NCI-H1092 (cell line): ENCODE measurements around the gene WDR27.
"Not testable (repeated sequence)": the region's sequence is repeated elsewhere in the genome, so short reads cannot be mapped to it uniquely, and the experiment has no call there.

Experiments used
- DNase-seq: peaks from one replicate; lab custom pipeline; 2025; lab: John Stamatoyannopoulos, UW

WDR27 gene

GRCh38 chr6:169660751-169661390 lies 41.0 kb downstream of the WDR27 start:
- DNase-seq: no peak

- DNase-seq: no peak
These were observed 41.8 kb downstream of the WDR27 start for GRCh38 chr6:169659820-169660610.

- DNase-seq: no peak
These were observed 44.6 kb downstream of the WDR27 start for GRCh38 chr6:169657284-169657610.

- DNase-seq: no peak
These were observed 45.1 kb downstream of the WDR27 start for GRCh38 chr6:169656546-169657283.

- DNase-seq: peak; percentile 63
These were observed 47.0 kb downstream of the WDR27 start for GRCh38 chr6:169654598-169655391.

DNA sequence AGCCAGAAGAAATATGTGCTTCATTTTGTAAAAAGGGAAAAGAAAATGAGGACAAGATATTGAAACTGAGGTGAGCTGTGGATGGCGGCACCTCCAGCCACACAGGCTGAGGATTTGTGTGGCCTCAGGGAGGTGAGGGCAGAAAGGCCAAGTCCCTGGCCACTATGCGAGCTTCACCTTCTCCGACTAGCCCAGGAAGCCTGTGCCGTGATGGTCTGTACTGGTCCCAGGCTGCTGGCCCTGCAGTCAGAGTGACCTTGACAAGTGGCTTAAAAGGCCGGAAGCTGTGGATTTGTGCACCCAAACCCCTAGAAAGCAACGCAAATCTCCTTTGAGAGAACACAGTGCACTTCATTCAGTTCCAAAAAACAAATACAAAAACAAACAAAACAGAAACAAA lies 48.1 kb downstream of the WDR27 start:
- DNase-seq: no peak

GRCh38 chr6:169652896-169653295 lies 48.9 kb downstream of the WDR27 start:
- no peak for DNase-seq

DNA sequence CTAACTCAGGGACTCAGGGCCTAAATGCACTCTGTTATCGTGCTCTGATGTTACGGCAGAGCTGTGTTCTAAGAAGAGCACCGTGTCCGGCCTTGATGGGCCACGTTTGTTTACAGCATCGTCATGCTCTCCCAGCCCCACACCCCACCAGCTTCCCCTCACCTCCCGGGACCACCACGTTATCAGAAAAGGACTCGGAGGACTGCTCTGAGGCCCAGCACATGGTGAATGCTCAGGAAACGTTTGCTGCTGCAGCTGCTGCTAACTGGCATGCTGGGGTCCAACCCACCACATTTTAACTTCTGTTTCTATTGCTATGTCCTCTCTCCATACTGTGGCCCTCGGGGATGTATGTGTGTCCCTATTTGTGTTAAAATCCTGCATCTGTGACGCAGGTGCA lies 50.3 kb downstream of the WDR27 start:
- DNase-seq: no peak

DNA sequence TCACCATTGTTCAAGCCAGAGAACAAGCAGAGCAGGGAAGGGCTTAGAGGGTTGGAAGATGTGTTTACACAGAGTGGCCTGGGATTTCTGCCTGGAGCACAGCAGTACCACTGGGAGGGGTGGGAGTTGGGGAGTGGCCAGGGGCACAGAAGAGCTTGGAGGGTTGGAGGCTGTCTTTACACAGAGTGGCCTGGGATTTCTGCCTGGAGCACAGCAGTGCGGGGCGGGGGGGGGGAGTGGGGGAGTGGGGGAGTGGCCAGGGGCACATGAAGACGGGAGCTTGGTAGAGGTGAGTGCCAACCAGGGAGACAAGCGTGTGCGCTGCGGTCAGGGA lies 50.9 kb downstream of the WDR27 start:
- no peak for DNase-seq

- DNase-seq: no peak
These were observed 51.4 kb downstream of the WDR27 start for GRCh38 chr6:169650241-169650958.

- no peak for DNase-seq
These were observed 53.2 kb downstream of the WDR27 start for GRCh38 chr6:169648617-169649016.

GRCh38 chr6:169648092-169648491 lies 53.7 kb downstream of the WDR27 start:
- no peak for DNase-seq

DNA sequence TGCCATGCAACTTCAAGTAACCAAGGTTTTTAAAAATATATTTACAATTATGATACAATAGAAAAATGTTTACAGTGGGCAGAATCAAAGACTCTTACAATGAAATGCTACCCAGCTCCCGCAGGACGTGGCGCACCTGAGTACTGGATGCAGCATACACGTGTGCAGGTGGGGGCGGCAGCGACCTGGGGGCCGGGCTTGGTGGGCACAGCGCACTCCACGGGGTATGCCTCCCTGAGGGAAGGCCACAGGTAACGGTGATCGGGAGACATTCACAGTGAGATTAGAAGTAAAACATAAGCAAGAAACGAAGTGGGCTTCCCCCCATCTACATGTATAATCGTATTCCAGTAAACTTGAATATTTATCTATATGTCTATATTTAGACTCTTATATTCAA lies 54.2 kb downstream of the WDR27 start:
- DNase-seq: no peak

GRCh38 chr6:169646906-169647567 lies 54.8 kb downstream of the WDR27 start:
- DNase-seq: no peak

DNA sequence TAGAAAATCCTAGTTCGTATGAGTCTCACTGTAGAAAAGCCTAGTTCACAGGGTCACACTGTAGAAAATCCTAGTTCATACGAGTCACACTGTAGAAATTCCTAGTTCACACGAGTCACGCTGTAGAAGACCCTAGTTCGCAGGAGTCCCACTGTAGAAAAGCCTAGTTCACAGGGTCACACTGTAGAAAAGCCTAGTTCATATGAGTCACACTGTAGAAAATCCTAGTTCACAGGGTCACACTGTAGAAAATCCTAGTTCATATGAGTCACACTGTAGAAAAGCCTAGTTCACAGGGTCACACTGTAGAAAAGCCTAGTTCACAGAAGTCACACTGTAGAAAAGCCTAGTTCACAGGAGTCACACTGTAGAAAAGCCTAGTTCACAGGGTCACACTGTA lies 56.4 kb downstream of the WDR27 start:
- not testable (repeated sequence) for DNase-seq

GRCh38 chr6:169643521-169643920 lies 58.3 kb downstream of the WDR27 start:
- no peak for DNase-seq

GRCh38 chr6:169642455-169642854 lies 59.4 kb downstream of the WDR27 start:
- no peak for DNase-seq

DNA sequence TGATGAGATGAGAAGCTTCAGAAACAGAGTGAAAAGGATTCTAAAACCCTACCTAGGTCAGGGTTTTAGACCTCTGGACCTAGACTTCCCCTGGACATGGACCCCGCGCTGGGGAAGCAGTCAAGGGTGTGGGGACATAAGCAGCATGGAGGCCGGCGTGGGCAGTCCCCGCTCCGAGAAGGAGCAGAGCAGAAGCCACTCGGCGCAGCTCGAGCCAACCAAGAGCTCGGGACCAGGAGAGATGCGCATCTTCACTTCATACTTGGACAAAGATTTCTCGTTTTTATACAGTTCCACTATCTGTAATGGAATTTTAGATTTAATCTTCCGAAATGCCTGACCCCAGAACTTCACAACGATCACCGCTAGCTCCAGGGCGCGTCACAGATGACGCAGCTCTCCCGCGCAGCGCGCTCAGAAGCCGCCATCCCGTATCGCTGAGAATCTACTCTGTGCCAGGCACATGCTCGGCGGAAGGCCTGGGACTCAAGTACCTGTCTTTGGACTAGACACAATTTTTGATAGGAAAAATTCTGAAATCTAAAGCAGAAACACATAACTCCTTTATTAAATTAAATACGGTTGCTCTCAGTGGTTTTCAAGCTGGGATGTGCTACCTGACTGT lies 60.3 kb downstream of the WDR27 start:
- DNase-seq: no peak

GRCh38 chr6:169640983-169641382 lies 60.8 kb downstream of the WDR27 start:
- DNase-seq: no peak

DNA sequence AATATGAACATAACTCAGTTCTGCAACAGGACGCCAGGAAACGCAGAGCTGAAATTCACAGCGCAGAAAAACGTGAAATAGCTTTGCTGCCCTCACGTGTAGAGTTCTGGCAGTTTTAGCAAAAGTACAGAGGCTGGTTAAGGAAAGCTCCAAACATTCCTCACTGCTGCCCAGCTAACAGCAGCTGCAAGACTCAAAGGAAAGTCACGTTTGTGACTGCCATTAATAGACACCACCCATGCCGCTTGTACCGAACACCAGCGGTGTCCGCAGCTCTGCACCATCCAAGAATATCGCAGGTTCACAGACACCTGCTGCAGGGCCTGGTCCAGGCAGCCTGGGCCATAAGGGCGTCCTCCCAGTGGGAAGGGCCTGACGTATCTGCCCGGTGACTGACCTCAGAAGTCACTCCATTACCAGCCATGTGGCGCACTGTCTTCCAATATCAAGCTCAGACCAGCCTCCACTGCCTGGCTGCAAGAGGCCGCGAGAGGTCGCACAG lies 61.4 kb downstream of the WDR27 start:
- no peak for DNase-seq
